Measurements from ENCODE around the gene TIGD7. TPM values are rescaled to one million over a fixed set of nuclear protein-coding genes. Genes with fewer than 3 reads are reported as not detected.

Gene TIGD7
- total RNA-seq, 1 donor from 2014 or later, result 5.8 TPM

DNA sequence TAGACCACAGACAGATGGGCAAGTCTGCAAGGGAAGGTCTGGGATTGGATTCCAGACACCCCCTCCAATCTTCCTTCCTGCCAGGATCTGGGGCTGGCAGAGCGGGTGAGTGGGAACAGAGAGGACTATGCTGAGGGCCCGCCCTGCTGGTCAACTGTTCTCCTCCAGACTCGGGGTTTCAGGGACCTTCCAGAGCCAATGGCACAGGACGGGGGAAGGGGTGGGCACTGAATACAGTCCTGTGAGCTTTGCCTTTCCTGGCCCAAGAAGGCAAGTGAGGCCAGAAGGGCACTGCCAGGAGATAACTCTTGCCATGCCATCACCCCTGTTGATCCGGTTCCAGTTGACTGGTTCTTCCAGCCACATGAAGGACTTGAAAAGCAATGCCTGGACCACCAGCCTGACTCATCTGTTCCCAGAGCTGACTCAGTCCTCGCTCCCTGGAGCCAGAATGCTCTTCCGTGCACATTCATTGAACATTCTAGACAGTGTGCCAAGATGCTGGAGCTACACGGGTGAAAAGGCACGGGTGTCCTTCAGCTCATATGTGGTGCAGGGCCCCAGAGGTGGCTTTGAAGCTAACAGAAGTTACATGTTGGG, 48.3 kb downstream of the TIGD7 start:
- Mint-ChIP-seq H3K27ac (no peak overlapping the region), H3K36me3 (ENCODE audit: insufficient read depth) (no peaks in the 10 kb centered on the region), H3K4me3 (ENCODE audit: low read depth) (no peak overlapping the region), H3K9me3 (ENCODE audit: low read depth) (no peaks in the 10 kb centered on the region), H3K4me1 (ENCODE audit: low read depth) (no peaks in the 10 kb centered on the region), H3K27me3 (peaks cover 27% of the 10 kb centered on the region)
- no peak for TF ChIP-seq CTCF (IDR thresholded peaks at IDR 0.05; ENCODE audit: unreplicated experiment)
- DNase-seq (ENCODE audit: low spot score, unreplicated experiment), result no peak

DNA sequence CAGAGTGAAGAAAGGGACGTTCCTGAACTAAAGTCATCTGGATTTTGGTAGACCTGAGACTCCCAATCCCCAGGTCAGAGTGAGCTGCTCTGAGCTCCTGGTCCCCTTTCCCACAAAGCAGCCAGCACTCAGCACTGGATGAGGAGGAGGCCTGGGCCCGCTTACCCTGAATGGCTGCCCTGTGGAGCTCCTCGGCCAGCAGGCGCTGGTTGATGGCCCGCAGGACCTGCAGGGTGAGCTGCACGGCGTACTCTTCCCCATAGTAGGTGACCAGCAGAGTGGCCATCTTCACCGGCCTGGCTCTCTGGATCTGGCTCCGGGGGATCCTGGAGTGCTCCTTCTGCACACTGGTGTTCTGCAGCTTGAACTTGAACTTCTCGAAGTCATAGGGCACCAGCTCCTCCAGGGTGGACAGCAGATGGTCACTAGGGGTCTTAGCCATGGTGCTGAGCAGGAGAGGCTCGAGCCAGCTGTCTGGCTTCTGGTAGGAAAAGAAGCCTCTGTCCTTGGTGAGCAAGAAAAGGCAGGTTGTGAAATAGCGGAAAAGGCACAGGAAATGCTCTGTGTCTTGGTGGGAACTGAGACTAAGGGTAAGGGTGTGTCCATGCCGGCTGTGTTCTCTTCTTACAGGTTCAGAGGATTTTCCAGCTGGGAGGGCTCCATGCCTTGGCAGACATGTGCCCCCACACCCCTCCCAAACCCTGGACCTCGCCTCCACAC, 48.9 kb downstream of the TIGD7 start, which contains the start of gene MEFV:
MEFV (minus strand) TSS at position 488 of the 720 bp plus-strand sequence; CDS start at position 442, 46 bp downstream.
- Mint-ChIP-seq H3K4me1 (ENCODE audit: low read depth) (no peaks in the 10 kb centered on the region), H3K4me3 (ENCODE audit: low read depth) (no peak within 1 kb of the TSS)

DNA sequence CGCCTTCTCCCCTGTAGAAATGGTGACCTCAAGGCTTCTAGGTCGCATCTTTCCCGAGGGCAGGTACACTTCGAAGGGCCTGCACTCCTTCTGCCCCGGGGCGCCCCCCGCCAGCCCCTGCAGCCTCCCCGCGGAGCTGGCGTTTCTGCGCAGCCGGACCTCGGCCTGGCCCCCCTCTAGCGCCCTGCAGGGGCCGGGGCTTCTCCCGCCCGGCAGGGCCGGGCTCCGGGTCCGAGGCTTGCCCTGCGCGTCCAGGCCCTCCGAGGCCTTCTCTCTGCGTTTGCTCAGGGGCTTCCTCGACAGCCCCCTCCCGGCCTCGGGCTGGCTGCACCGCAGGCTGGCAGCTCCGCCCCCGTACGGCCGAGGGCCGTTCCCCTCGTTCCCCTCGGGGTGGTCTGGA, 50.9 kb downstream of the TIGD7 start:
- TF ChIP-seq CTCF (IDR thresholded peaks at IDR 0.05; ENCODE audit: unreplicated experiment), result no peak
- Mint-ChIP-seq H3K4me1 (ENCODE audit: low read depth) (no peaks in the 10 kb centered on the region), H3K36me3 (ENCODE audit: insufficient read depth) (no peaks in the 10 kb centered on the region), H3K27me3 (peaks cover 22% of the 10 kb centered on the region), H3K9me3 (ENCODE audit: low read depth) (peaks cover 2% of the 10 kb centered on the region), H3K27ac (no peak overlapping the region), H3K4me3 (ENCODE audit: low read depth) (no peak overlapping the region)
- DNase-seq (ENCODE audit: low spot score, unreplicated experiment), result no peak

More for the DNA sequence above, 48.9 kb downstream of the TIGD7 start, which contains the start of gene MEFV:
- Mint-ChIP-seq H3K9me3 (ENCODE audit: low read depth) (no peaks in the 10 kb centered on the region), H3K27ac (no peak within 1 kb of the TSS), H3K36me3 (ENCODE audit: insufficient read depth) (no peaks in the 10 kb centered on the region), H3K27me3 (peaks cover 22% of the 10 kb centered on the region)
- no peak for TF ChIP-seq CTCF (IDR thresholded peaks at IDR 0.05; ENCODE audit: unreplicated experiment)
- DNase-seq (ENCODE audit: low spot score, unreplicated experiment), result no peak

GRCh38 chr16:3252967-3253366, 52.3 kb downstream of the TIGD7 start:
- DNase-seq (ENCODE audit: low spot score, unreplicated experiment), result no peak
- Mint-ChIP-seq H3K9me3 (ENCODE audit: low read depth) (peaks cover 2% of the 10 kb centered on the region), H3K27me3 (peaks cover 17% of the 10 kb centered on the region), H3K4me1 (ENCODE audit: low read depth) (no peaks in the 10 kb centered on the region), H3K36me3 (ENCODE audit: insufficient read depth) (no peaks in the 10 kb centered on the region), H3K4me3 (ENCODE audit: low read depth) (no peak overlapping the region), H3K27ac (no peak overlapping the region)
- no peak for TF ChIP-seq CTCF (IDR thresholded peaks at IDR 0.05; ENCODE audit: unreplicated experiment)

DNA sequence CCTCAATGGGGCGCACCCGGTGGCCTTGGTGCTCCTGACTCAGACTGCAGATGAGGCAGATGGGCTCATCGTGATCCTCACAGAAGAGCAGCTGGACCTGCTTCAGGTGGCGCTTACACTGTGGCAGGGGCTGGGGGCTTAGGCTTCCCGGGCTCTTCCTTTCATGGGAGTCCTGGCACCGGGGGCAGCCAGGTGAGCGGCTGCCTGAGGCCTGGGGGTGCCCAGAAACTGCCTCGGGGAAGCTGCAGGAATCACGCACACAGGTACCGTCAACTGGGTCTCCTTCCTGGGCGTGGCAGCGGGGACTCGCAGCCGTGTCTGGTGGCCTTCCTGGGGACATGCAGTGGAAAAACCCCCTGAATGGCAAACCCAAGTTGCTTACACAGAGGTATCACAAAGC, 55.8 kb downstream of the TIGD7 start:
- no peak for DNase-seq (ENCODE audit: low spot score, unreplicated experiment)
- H3K27ac Mint-ChIP-seq, result no peak overlapping the region
- peaks cover 19% of the 10 kb centered on the region for H3K27me3 Mint-ChIP-seq
- no peak overlapping the region for H3K4me3 Mint-ChIP-seq (ENCODE audit: low read depth)
- no peaks in the 10 kb centered on the region for H3K36me3 Mint-ChIP-seq (ENCODE audit: insufficient read depth)
- H3K9me3 Mint-ChIP-seq (ENCODE audit: low read depth), result peaks cover 2% of the 10 kb centered on the region
- H3K4me1 Mint-ChIP-seq (ENCODE audit: low read depth), result no peaks in the 10 kb centered on the region
- TF ChIP-seq CTCF (IDR thresholded peaks at IDR 0.05; ENCODE audit: unreplicated experiment), result no peak

Measured in progenitor cell of endocrine pancreas (in vitro differentiated cells).